ENCODE results near the gene ALOX5. TPM values are rescaled to one million over a fixed set of nuclear protein-coding genes. Genes with fewer than 3 reads are reported as not detected.

ALOX5 gene
- total and polyA plus RNA-seq, 10 of the 15 experiments (the other 5 are each of a cell fraction or from before 2014, with no cell fraction given), result 0.43 to 102 (median 34.2) TPM

DNA sequence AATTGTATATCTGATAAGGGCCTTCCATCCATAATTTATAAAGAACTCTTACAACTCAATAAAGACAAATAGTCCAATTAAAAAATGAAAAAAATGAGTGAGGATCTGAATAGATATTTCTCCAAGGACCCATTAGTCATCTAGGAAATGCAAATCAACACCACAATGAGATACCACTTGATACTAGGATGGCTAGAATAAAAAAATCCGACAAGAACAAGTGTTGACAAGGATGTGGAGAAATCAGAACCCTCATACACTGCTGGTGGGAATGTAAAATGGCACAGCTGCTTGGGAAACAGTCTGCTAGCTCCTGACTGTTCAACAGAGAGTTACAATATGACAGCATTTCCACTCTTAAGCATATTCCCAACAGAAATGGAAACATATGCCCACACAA, 24.6 kb downstream of the ALOX5 start (continued):
- TF ChIP-seq REST (IDR thresholded peaks at IDR 0.05; ENCODE audit: low read depth, low read length), result no peak
- TF ChIP-seq CBX5 (IDR thresholded peaks at IDR 0.05; ENCODE audit: low read depth), result no peak
- no peak for TF ChIP-seq IKZF1 (conservative IDR thresholded peaks at IDR 0.05)
- TF ChIP-seq EZH2 (IDR thresholded peaks at IDR 0.05; ENCODE audit: borderline replicate concordance, control insufficient read depth, low read depth, low read length), result no peak
- TF ChIP-seq DPF2 (IDR thresholded peaks at IDR 0.05), result no peak
- no peak for TF ChIP-seq CHD2 (IDR thresholded peaks at IDR 0.05; ENCODE audit: borderline replicate concordance, low read depth, low read length)
- no peak for TF ChIP-seq BRCA1 (IDR thresholded peaks at IDR 0.05; ENCODE audit: low read depth, low read length)
- TF ChIP-seq POLR2AphosphoS5 (IDR thresholded peaks at IDR 0.05; ENCODE audit: low read length), result no peak

DNA sequence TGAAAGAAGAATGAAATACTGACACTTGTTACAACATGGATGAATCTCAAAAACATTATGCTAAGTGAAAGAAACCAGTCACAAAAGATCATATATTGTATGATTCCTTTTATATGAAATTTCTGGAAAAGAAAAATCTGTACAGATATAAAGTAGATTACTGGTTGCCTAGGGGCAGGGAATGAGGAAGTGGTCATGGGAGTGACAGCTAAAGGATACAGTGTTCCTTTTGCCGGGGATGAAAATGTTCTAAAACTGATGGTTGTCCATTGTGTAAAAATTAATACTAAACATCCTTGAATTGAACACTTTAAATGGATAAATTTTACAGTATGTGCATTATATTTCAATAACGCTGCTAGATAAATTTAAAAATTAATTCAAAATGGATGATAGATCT, 25.1 kb downstream of the ALOX5 start:
- 53% methylated on average over 2 of the region's 2 CpGs for WGBS (ENCODE audit: insufficient coverage, insufficient replicate concordance, low lambda C conversion rate, missing lambda C conversion rate)
- TF ChIP-seq BCLAF1 (IDR thresholded peaks at IDR 0.05) (no peak), ZNF274 (IDR thresholded peaks at IDR 0.05; ENCODE audit: insufficient read depth, insufficient read length) (no peak), NFYB (IDR thresholded peaks at IDR 0.05; ENCODE audit: insufficient read depth, low read depth, low read length) (no peak), SIX5 (IDR thresholded peaks at IDR 0.05; ENCODE audit: low read depth, low read length, severe bottlenecking) (no peak), MEF2B (IDR thresholded peaks at IDR 0.05; ENCODE audit: partially characterized antibody, poor library complexity, severe bottlenecking) (no peak), RAD21 (IDR thresholded peaks at IDR 0.05; ENCODE audit: insufficient read depth, low read depth, low read length) (no peak), FOS (IDR thresholded peaks at IDR 0.05; ENCODE audit: borderline replicate concordance, extremely low read depth, insufficient read length) (no peak), MTA3 (IDR thresholded peaks at IDR 0.05; ENCODE audit: borderline replicate concordance, low read length) (no peak), SMAD5 (IDR thresholded peaks at IDR 0.05; ENCODE audit: low read depth) (no peak)
- TF ChIP-seq, protein P1, sequence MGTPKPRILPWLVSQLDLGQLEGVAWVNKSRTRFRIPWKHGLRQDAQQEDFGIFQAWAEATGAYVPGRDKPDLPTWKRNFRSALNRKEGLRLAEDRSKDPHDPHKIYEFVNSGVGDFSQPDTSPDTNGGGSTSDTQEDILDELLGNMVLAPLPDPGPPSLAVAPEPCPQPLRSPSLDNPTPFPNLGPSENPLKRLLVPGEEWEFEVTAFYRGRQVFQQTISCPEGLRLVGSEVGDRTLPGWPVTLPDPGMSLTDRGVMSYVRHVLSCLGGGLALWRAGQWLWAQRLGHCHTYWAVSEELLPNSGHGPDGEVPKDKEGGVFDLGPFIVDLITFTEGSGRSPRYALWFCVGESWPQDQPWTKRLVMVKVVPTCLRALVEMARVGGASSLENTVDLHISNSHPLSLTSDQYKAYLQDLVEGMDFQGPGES (IDR thresholded peaks at IDR 0.05), result no peak

More for the DNA sequence above, 25.1 kb downstream of the ALOX5 start:
- ChIA-PET POLR2A (no interaction called here), CTCF (no interaction called here), RAD21 (ENCODE audit: unreplicated experiment) (no interaction called here), SMC1A (ENCODE audit: uncharacterized antibody, unreplicated experiment) (interaction anchor here (0.5 kb wide), 1 partner anchor 65 kb away, joined by 3 read pairs; no protein-coding TSS in a partner anchor)
- no peak for FAIRE-seq
- H3K4me2 ChIP-seq (ENCODE audit: control insufficient read depth, insufficient read depth), result no peak overlapping the region
- no peaks in the 10 kb centered on the region for H3K27me3 ChIP-seq (replicated peaks in 1 of 2; ENCODE audit: control insufficient read depth in 2 of 2, insufficient read depth in 2 of 2, low read length in 1 of 2)
- DNase-seq (ENCODE audit: low read depth, low spot score), result no peak
- H3K27ac ChIP-seq (ENCODE audit: control insufficient read depth, insufficient read depth), result no peak overlapping the region
- no peaks in the 10 kb centered on the region for H3K79me2 ChIP-seq (ENCODE audit: control insufficient read depth, insufficient read depth, low read length)
- H3K9me3 ChIP-seq (replicated peaks; ENCODE audit: control insufficient read depth, insufficient read depth, low read length), result no peaks in the 10 kb centered on the region; the same call in 2 of the 3 replicates
- no peaks in the 10 kb centered on the region for H4K20me1 ChIP-seq (ENCODE audit: control insufficient read depth, insufficient read depth)
- ATAC-seq, result no peak
- intact Hi-C loops (cut with micrococcal nuclease; ENCODE audit: unreplicated experiment) (no loop called here), in situ Hi-C loops (cut with MboI) (no loop called here)
- no peaks in the 10 kb centered on the region for H3K36me3 ChIP-seq (ENCODE audit: control insufficient read depth in 2 of 2, insufficient read depth in 2 of 2, low read length in 1 of 2)
- no peak overlapping the region for H3K4me3 ChIP-seq
- no peak overlapping the region for H3K9ac ChIP-seq (ENCODE audit: control insufficient read depth, insufficient read depth, low read length)
- no peak overlapping the region for H2AFZ ChIP-seq (ENCODE audit: control insufficient read depth, low read depth, low read length)
- peaks cover 1% of the 10 kb centered on the region; the same call in 1 of the 2 replicates for H3K4me1 ChIP-seq (ENCODE audit: control insufficient read depth, insufficient read depth, low read length)
- no TSS peak for BruUV-seq (replicated peaks)
